Activated CD4-positive, alpha-beta T cell treated with anti-CD3 and anti-CD28 coated beads, Interleukin-2, amount 50 U/mL, for 24 hours (primary cell): ENCODE data around the gene ATMIN.

ENCODE experiments used
- DNase-seq, 2 donors: peaks; one replicate each; pipeline ENCODE4 v3.0.0-alpha.2; 2020; ENCODE audit warnings: low read depth in 1 of 2, low spot score in 1 of 2

The ATMIN gene, protein sequence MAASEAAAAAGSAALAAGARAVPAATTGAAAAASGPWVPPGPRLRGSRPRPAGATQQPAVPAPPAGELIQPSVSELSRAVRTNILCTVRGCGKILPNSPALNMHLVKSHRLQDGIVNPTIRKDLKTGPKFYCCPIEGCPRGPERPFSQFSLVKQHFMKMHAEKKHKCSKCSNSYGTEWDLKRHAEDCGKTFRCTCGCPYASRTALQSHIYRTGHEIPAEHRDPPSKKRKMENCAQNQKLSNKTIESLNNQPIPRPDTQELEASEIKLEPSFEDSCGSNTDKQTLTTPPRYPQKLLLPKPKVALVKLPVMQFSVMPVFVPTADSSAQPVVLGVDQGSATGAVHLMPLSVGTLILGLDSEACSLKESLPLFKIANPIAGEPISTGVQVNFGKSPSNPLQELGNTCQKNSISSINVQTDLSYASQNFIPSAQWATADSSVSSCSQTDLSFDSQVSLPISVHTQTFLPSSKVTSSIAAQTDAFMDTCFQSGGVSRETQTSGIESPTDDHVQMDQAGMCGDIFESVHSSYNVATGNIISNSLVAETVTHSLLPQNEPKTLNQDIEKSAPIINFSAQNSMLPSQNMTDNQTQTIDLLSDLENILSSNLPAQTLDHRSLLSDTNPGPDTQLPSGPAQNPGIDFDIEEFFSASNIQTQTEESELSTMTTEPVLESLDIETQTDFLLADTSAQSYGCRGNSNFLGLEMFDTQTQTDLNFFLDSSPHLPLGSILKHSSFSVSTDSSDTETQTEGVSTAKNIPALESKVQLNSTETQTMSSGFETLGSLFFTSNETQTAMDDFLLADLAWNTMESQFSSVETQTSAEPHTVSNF

DNA sequence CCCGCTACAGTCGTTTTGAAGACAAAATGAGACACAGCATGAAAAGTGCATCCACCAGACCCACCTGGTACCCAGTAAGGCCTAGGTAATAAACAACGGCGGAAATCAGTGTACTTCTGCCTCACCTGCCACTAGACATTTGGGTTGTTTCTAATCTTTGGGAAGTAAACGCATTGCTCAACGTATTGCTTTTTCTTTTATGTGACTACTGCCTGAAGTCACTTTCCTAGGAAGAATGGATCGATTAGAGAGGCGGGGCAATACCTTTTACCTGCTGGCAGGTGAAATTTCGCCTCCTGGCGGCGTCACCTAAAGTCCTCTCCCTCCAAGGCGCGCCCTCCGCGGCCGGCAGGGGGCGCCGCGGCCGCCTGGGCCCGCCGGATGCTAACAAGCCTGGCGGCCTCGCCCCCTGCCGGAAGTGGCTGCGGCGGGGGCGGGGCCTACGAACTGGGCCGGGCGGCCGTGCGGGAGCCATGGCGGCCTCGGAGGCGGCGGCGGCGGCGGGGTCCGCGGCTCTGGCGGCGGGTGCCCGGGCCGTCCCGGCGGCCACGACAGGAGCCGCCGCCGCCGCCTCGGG lies at the start of gene ATMIN:
Gene ATMIN (plus strand): TSS at position 445 of the 577 bp plus-strand sequence. CDS start 29 bp downstream, at position 474.
- peak; percentile 74 to 76 for DNase-seq

DNA sequence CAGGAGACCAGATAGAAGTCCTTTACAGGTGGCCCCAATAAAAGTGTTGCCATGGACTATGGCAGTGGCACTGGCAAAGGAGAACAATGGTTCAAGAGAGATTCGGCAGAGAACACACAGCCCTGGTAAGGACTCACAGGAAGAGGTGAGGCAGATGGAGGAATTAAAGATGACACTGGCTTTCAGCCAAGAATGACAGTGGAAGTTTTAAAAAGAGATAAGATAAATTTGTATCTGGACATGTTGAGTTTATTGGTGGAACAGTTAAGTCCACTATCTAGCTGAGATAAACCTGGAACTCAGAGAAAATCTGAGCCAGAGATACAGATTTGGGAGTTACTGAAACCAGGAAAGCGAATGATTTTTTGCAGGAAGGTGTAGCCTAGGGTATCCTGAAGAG lies 49.1 kb upstream of the ATMIN start:
- no peak for DNase-seq

DNA sequence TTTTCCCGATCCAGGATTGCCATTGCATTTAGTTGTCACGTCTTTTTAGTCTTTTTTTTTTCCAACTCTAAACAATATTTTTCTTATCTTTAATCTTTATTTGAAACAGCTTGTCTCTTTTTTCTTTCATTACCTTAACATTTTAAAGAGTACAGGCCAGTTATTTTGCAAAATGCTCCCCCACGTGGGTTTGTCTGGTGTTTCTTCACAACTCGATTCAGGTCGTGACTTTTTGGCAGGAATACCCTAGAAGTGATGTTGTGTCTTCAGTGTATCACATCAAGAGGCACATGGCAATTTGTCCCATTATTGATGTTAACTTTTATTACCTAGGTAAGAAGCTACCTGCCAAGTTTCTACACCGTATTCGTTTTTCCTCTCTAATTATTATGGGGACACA lies 46.9 kb upstream of the ATMIN start:
- DNase-seq: no peak

DNA sequence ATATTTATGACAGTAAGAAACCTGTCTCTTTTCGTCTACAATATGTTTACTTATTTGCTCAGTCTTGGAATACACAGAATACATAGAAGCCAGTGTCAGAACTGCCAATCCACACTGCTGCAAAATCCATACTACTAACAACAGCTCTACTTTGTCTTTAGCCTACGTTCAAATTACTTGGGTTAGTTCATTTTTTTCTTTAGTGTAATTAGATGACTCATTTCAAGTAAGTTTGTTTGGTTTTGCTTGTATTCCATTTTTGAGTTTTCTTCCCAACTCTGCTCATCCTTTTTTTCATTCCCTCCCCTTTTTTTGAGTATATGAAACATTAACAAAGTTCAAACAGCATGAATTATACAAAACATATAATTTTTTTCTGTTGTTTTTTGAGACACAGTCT lies 45.8 kb upstream of the ATMIN start:
- no peak for DNase-seq

DNA sequence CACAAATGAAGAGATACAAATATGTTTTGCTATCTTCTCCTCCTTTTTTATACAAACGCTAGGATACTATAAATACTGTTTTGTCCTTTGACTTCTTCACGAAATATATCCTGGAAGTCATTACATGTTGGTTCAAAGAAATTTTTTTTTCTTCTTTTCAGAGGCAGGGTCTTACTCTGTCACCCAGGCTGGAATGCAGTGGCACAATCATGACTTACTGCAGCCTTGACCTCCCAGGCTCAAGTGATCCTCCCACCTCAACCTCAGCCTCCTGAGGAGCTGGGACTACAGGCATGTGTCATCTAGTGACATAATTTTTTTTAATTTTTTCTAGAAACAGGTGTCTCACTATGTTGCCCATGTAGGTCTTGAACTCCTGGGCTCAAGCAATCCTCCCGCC lies 45.1 kb upstream of the ATMIN start:
- DNase-seq: no peak

DNA sequence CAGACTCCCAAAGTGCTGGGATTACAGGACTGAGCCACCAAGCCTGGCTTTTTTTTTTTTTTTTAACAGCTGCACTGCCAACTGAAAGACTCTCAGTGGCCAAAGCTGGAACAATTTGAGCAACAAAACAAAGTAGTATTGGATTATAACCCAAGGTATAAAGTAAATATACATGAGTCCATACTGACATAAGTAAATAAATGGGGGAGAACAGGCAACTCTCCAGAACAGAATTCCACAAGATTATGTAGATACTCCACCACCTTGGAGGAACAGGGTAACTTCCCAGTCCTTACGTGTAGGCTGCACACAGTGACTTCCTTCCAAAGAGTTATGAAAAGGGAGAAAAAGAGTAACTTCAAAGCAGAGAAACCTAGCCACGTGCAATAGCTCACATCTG lies 44.7 kb upstream of the ATMIN start:
- DNase-seq: no peak

DNA sequence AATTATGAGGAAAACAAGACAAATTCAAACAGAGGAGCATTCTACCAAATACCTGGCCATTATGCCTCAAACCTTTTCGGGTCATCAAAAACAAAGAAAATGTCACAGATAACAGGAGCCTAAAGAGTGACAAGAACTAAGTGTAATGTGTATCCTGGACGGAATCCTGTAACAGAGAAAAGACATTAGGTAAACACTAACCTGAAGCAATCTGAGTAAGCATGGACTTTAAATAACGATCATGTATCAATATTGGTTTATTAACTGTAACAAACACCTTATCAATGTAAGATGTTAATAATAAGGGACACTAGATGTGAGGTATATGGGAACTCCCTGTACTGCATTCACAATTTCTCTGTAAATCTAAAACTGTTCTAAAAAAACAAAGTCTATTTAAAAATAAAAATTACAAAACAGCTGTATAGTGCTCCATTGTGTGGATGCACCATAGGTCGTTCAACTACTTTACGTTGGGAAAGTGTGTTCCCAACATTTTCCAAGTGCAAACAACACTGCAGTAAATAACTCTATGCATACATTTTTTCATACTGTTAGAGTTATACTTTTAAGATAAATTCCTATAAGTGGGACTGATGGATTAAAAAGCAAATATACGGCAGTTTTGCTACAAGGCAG lies 43.7 kb upstream of the ATMIN start:
- DNase-seq: no peak

DNA sequence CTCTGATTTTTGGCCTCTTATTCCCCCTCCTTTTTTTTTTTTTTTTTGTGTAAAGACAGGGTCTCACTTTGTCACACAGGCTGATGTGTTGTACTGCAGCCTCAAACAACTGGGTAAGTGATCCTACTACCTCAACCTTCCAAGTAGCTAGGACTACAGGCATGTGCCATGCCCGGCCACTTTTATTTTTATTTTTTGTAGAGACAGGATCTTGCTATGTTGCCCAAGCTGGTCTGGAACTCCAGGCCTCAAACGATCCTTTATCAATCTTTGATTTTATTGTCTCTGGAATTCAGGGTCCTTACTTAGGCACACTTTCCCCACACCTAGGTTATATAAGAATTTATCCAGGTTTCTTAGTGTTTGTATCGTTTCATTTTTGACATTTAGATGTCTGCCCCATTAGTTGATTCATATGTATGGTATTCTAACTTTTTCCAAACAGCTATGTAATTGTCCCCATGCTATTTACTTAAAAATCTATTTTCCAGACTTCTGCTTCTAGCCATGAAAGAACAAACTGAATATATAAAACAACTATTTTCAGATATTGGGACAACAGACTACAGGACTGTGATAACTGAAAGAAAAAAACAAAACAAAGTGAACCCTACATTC lies 42.9 kb upstream of the ATMIN start:
- DNase-seq: no peak

DNA sequence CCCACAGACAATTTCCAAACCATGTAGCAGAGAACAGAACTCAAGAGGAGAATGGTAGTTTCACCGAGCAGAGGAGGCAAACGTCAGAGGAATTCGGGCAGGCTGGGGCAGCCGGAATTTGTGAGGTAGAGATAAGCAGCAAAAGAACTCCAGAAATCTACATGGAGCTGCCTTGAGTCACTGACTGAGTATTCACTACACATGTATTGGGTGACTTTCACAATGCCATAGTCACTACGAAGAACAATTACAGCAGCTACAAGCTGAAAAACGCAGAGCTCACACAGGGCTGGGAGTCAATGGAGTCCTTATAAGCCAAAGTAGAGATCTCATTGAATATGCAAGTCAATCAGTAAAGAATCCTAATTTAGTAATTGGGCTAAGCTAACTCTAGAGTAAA lies 42.3 kb upstream of the ATMIN start:
- no peak for DNase-seq

DNA sequence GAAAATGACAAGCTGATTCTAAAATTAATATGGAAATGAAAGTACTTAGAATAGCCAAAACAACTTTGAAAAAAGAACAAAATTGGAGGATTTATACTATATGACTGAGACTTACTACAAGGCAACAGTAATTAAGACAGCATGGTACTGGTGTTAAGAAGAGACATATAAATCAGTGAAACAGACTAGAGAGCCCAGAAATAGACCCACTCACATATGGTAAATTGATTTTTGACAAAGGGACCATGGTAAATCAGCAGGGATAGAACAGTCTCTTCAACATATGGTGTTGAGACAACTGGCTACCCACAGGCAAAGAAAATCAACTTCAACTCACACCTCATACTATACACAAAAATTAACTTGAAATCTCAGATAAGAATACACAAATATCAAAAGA lies 41.8 kb upstream of the ATMIN start:
- DNase-seq: no peak

DNA sequence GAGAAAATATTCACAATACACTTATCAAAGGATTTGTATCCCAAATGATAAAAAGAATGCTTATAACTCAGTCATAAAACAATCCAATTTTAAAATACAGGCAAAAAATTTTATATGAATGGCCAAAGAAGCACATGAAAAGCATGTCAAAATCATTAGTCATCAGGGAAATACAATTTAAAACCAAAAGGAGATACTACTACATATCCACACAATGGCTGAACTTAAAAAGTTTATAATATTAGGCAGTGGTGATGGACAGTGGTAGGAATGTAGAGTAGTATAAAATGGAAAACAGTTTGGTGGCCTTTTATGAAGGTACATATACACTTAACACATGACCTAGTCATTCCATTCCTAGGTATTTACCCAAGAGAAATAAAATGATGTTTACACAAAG lies 41.2 kb upstream of the ATMIN start:
- DNase-seq: no peak

DNA sequence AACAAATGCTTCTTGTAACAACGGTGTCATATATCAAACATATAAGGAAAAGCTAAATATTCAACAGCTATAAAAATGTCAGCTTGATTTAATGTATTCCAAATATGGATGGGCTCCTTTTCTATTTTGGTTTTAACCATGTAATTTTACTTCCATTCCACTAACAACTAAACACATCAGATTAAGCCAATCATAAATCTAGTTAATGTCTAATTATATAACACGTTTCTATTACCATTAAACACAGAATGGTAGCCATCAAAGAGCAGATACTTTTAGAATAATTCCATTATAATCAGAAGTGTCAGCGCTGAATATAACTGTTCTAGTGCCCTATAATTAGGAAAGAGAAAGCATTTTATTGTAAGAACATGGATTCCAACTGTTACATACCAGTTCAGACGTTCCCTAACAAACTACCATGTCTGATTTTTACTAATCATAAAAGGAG lies 38.9 kb upstream of the ATMIN start:
- no peak for DNase-seq

DNA sequence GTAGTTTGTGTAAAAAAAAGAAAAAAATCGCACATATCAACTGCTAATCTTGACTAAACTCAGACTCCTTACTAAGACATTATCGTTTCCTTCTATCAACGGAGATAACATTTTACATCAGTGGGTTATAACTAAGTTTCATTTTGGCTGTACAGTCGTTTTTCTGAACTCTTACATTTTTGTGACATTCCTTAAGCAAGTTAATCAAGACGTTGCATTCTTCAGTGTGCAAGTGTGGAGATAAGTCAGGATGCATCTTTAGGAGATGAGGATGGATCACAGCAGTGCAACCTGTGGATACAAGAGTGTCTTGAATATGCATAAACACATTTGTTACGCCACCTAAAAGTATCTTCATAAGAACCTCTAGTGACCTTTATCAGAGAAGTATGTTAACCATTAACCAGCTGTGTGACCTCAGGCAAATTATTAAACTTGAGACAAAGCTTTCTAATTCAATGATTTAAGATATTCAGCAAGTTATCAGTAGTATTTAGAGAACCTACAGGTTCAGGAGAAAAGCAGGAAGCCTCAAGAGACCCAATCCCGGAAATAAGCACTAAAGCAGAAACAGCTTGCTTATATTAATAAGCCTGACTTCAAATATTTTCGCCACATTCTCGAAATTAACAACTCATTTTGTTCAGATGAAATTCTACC lies 38.4 kb upstream of the ATMIN start:
- no peak for DNase-seq

DNA sequence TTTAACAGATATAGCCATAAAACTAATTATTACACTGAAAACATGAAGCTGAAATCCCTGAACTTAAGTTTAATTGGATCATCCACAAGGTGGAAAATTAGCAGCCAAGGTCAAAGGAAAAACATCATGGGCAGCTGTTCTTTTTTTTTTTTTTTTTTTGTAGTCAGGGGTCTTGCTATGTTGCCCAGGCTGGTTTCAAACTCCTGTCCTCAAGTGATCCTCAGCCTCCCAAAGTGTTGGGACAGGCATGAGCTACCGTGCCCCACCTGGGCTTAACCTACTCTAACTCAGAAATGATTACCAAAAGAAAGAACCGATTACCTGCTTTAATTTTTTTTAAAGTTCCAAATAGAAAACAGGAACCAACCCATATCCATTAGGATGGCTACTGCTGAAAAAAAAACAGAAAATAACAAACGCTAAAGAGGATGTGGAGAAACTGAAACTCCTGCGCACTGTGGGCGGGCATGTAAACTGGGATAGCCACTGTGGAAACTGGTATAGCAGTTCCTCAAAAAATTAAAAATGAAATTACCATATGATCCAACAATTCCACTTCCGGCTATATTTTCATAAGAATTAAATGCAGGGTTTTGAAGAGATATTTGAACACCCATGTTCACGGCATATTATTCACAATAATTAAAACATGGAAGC lies 37.5 kb upstream of the ATMIN start:
- no peak for DNase-seq

DNA sequence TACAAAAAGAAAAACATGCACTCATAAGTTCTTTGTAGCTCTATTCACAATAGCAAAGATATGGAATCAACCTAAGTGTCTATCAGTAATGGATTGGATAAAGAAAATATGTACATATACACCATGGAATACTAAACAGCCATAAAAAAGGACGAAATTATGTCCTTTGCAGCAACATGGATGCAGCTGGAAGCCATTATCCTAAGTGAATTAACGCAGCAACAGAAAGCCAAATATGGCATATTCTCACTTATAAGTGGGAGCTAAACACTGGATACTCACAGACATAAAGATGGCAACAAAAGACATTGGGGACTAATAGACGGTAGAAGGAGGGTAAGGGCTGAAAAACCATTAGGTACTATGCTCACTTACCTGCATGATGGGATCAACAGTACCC lies 34.8 kb upstream of the ATMIN start:
- no peak for DNase-seq

DNA sequence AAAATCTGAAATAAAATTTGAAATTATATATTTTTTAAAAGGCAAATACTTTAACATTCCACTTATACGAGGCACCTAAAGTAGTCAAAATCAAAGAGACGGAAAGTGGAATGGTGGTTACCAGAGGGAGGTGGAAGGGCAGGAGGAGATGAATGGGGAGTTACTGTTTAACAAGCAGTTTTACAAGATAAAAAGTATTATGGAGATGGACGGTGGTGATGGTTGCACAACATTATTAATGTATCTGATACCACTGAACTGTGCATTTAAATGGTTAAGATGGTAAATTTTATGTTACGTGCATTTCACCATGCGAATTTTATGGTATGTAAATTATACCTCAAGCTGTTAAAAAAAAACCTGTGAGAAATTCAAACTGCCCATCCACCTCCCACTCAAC lies 34.3 kb upstream of the ATMIN start:
- no peak for DNase-seq

DNA sequence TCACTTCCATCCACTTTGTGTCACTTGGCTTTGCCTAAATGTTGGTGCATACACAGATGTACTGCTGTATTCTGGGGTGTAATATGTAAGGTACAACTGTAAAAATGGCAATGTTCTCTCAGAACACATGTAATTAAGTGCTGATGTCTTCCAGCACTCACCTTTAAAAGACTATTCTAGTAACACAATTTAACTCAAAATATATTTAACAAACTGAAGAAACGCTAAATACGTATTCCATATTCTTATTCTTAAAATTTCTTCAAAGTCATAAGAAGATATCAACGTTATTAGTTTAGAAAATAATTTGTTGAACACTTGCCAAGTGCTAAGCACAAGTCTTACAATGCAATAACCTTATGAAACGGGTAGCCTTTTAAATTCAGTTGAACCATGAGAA lies 32.6 kb upstream of the ATMIN start:
- DNase-seq: no peak

DNA sequence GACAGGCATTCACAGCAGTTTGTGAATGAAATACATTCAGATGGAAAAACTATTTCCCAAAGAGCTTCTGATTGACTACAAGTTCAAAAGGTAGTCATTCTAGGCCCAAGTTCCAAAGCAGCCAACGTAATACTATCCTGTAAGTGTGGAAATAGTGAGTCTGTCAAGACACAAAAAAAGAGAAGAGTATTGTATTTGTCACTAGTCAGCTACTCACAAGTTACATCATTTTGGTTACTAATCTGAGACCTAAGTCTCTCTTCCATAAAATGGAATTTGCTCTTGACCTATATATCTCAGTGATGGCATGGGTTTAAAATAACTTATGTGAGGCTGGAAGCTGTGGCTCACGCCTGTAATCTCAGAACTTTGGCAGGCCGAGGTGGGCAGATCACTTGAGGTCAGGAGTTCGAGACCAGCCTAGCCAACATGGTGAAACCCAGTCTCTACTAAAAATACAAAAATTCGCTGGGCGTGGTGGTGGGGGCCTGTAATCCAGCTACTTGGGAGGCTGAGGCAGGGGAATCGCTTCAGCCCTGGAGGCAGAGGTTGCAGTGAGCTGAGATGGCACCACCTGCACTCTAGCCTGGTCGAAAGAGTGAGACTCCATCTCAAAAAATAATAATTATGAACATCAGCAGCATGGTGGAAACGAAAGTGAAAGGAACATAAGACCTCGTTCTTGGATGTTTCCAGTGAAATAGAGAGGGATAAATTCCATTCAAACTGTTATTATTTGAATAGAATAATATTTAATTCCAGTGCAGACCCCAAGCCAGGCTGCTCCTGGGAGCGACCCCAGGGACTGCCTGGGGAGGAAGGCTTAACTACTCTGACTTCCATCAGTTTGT lies 31.8 kb upstream of the ATMIN start:
- peak in 1 of 2 donors; percentile 10 for DNase-seq
